Sciatic nerve (tissue), 2 donors: ENCODE data around the gene SENP2. TPM values are rescaled to one million over a fixed set of nuclear protein-coding genes. Genes with fewer than 3 reads are reported as not detected.
"Not testable (repeated sequence)": the region's sequence is repeated elsewhere in the genome, so short reads cannot be mapped to it uniquely, and the experiment has no call there.

ENCODE experiments used
- ATAC-seq: fragments of 200-7000 bp; cut with Tn5 transposase; one replicate; pipeline ENCODE4 v1.9.1; 2020; ENCODE audit warnings: mild to moderate bottlenecking, moderate library complexity
- DNase-seq: peaks from one replicate; pipeline ENCODE4 v3.0.0-alpha.2; 2020; ENCODE audit warnings: low spot score
- intact Hi-C: fragments of 100-400 bp; cut with DNase I; formaldehyde crosslinking; loops from one replicate; pipeline ENCODE4 v1.14.2; 2022
- total RNA-seq: library from RNA; stranded (reverse); fragmentation: NEBNext Ultra II Directional; extraction: Animal tissue kit (Norgen Biotek cat#: 25700); gene quantifications from one replicate; pipeline ENCODE4 v1.2.1, GENCODE V29; 2021
- donor health status: DM: no; HTN: no; CAD: no.
- donor health status: DM: no; HTN: no; CAD: no.

The SENP2 gene
- total RNA-seq, 1 donor from 2014 or later: 56.4 TPM

- ATAC-seq, intact Hi-C loops, DNase-seq: not testable (repeated sequence)
These were observed 59.1 kb downstream of the SENP2 start for GRCh38 chr3:185645191-185645590.

- intact Hi-C loops: no loop called here
- ATAC-seq (peak; percentile 25), DNase-seq (no peak)
These were observed 59.7 kb downstream of the SENP2 start for GRCh38 chr3:185645596-185646381.

GRCh38 chr3:185646382-185647133 is 60.5 kb downstream of the SENP2 start:
- intact Hi-C loops: no loop called here

GRCh38 chr3:185647134-185647879 is 61.2 kb downstream of the SENP2 start:
- intact Hi-C loops: no loop called here
- no peak for ATAC-seq
- no peak for DNase-seq

More at GRCh38 chr3:185646382-185647133, 60.5 kb downstream of the SENP2 start:
- DNase-seq (no peak), ATAC-seq (no peak)

GRCh38 chr3:185647880-185648210 is 61.8 kb downstream of the SENP2 start:
- DNase-seq (no peak), ATAC-seq (no peak)
- intact Hi-C loops: no loop called here

- DNase-seq (no peak), ATAC-seq (no peak)
- intact Hi-C loops: no loop called here
These were observed 62.3 kb downstream of the SENP2 start for GRCh38 chr3:185648396-185648795.

GRCh38 chr3:185649414-185649813 is 63.3 kb downstream of the SENP2 start:
- no peak for DNase-seq
- ATAC-seq: no peak
- intact Hi-C loops: no loop called here

- DNase-seq (no peak), ATAC-seq (no peak)
- intact Hi-C loops: no loop called here
These were observed 65.9 kb downstream of the SENP2 start for GRCh38 chr3:185651971-185652370.

- DNase-seq: no peak
- intact Hi-C loops: no loop called here
- ATAC-seq: no peak
These were observed 68.1 kb downstream of the SENP2 start for GRCh38 chr3:185653949-185654757.

GRCh38 chr3:185654758-185655145 is 68.7 kb downstream of the SENP2 start:
- ATAC-seq: no peak
- intact Hi-C loops: no loop called here
- DNase-seq: no peak

- intact Hi-C loops: no loop called here
These were observed 69.6 kb downstream of the SENP2 start for GRCh38 chr3:185655426-185656320.

GRCh38 chr3:185656321-185656840 is 70.3 kb downstream of the SENP2 start:
- peak; percentile 84 for DNase-seq
- intact Hi-C loops: no loop called here
- peak; percentile 85 for ATAC-seq

More at GRCh38 chr3:185655426-185656320, 69.6 kb downstream of the SENP2 start:
- ATAC-seq (peak; percentile 2), DNase-seq (no peak)

GRCh38 chr3:185657211-185657610 is 71.1 kb downstream of the SENP2 start:
- DNase-seq: no peak
- ATAC-seq: no peak
- intact Hi-C loops: no loop called here

- intact Hi-C loops: no loop called here
- no peak for DNase-seq
- ATAC-seq: no peak
These were observed 71.8 kb downstream of the SENP2 start for GRCh38 chr3:185657691-185658503.

GRCh38 chr3:185658504-185658912 is 72.4 kb downstream of the SENP2 start:
- no peak for DNase-seq
- intact Hi-C loops: no loop called here
- peak; percentile 79 for ATAC-seq

GRCh38 chr3:185658943-185659342 is 72.8 kb downstream of the SENP2 start:
- no peak for DNase-seq
- peak; percentile 4 for ATAC-seq
- intact Hi-C loops: no loop called here
